GM10847 (cell line): ENCODE data around the gene SCMH1.

ENCODE experiments used
- POLR2A ChIP-seq: IDR thresholded peaks from 2 replicates; pipeline ENCODE4 v1.6.1; 2011; ENCODE audit not compliant: insufficient read length; ENCODE audit errors: extremely low read depth

The SCMH1 gene

GRCh38 chr1:41138549-41138948 lies 103.6 kb downstream of the SCMH1 start:
- TF ChIP-seq POLR2A = no peak

- TF ChIP-seq POLR2A = no peak
These were observed 106.7 kb downstream of the SCMH1 start for GRCh38 chr1:41135196-41135947.

GRCh38 chr1:41122851-41123518 lies 119.1 kb downstream of the SCMH1 start:
- TF ChIP-seq POLR2A = no peak

GRCh38 chr1:41122148-41122547 lies 120.0 kb downstream of the SCMH1 start:
- no peak for TF ChIP-seq POLR2A

- no peak for TF ChIP-seq POLR2A
These were observed 123.5 kb downstream of the SCMH1 start for GRCh38 chr1:41118645-41119044.

GRCh38 chr1:41110736-41111135 lies 131.4 kb downstream of the SCMH1 start:
- TF ChIP-seq POLR2A = no peak

- no peak for TF ChIP-seq POLR2A
These were observed 131.8 kb downstream of the SCMH1 start for GRCh38 chr1:41110286-41110685.

- no peak for TF ChIP-seq POLR2A
These were observed 132.6 kb downstream of the SCMH1 start for GRCh38 chr1:41109310-41110197.

GRCh38 chr1:41108696-41109275 lies 133.3 kb downstream of the SCMH1 start:
- TF ChIP-seq POLR2A = no peak

- no peak for TF ChIP-seq POLR2A
These were observed 138.3 kb downstream of the SCMH1 start for GRCh38 chr1:41103766-41104165.

- no peak for TF ChIP-seq POLR2A
These were observed 139.5 kb downstream of the SCMH1 start for GRCh38 chr1:41102653-41103052.

GRCh38 chr1:41101950-41102607 lies 140.0 kb downstream of the SCMH1 start:
- TF ChIP-seq POLR2A = no peak

GRCh38 chr1:41101076-41101475 lies 141.0 kb downstream of the SCMH1 start:
- no peak for TF ChIP-seq POLR2A

GRCh38 chr1:41100170-41100569 lies 141.9 kb downstream of the SCMH1 start:
- no peak for TF ChIP-seq POLR2A
